ENCODE data around the gene MAGI2.

DNA sequence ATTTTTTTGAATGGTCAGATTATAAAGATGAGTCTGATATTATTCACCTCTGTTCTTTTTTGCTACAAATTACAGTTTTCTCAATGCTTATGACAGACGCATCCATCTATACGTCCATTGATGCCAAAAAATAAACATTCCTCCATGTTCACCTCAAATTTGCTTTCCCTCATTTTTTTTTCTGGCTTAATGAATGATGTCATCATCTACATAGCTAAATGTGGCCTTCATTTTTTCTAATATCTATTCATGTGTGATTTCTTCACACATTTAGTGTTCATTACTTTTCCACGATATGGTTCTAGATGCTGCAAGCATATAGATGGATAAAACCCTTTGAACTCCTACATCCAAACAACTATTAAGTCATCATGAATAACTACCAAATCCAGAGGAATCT, 163.1 kb downstream of the MAGI2 start:
- TF ChIP-seq POLR2A (IDR thresholded peaks at IDR 0.05), result no peak
- TF ChIP-seq, protein P1, sequence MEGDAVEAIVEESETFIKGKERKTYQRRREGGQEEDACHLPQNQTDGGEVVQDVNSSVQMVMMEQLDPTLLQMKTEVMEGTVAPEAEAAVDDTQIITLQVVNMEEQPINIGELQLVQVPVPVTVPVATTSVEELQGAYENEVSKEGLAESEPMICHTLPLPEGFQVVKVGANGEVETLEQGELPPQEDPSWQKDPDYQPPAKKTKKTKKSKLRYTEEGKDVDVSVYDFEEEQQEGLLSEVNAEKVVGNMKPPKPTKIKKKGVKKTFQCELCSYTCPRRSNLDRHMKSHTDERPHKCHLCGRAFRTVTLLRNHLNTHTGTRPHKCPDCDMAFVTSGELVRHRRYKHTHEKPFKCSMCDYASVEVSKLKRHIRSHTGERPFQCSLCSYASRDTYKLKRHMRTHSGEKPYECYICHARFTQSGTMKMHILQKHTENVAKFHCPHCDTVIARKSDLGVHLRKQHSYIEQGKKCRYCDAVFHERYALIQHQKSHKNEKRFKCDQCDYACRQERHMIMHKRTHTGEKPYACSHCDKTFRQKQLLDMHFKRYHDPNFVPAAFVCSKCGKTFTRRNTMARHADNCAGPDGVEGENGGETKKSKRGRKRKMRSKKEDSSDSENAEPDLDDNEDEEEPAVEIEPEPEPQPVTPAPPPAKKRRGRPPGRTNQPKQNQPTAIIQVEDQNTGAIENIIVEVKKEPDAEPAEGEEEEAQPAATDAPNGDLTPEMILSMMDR (IDR thresholded peaks at IDR 0.05 in 4 of 5, conservative IDR thresholded peaks at IDR 0.05 in 1 of 5), result no peak
